CD4-positive, alpha-beta T cell treated with Interleukin-6 for 4 hours (primary cell): ENCODE measurements around the gene PLXDC2.

Experiments used
- DNase-seq: peaks from one replicate; pipeline ENCODE4 v3.0.0-alpha.2; 2020; ENCODE audit warnings: mixed read lengths

The PLXDC2 gene

GRCh38 chr10:20299034-20299736, 483.0 kb downstream of the PLXDC2 start:
- no peak for DNase-seq

GRCh38 chr10:20300735-20301134, 484.5 kb downstream of the PLXDC2 start:
- no peak for DNase-seq

GRCh38 chr10:20302033-20302432, 485.8 kb downstream of the PLXDC2 start:
- DNase-seq: no peak

- DNase-seq: no peak
Measured at GRCh38 chr10:20303453-20304152, 487.4 kb downstream of the PLXDC2 start.

- DNase-seq: no peak
Measured at GRCh38 chr10:20313665-20314064, 497.4 kb downstream of the PLXDC2 start.

- no peak for DNase-seq
Measured at GRCh38 chr10:20314431-20314830, 498.2 kb downstream of the PLXDC2 start.

GRCh38 chr10:20327954-20328353, 511.7 kb downstream of the PLXDC2 start:
- no peak for DNase-seq

GRCh38 chr10:20330246-20330645, 514.0 kb downstream of the PLXDC2 start:
- DNase-seq: no peak

GRCh38 chr10:20334559-20334958, 518.3 kb downstream of the PLXDC2 start:
- DNase-seq: no peak
